Measurements from ENCODE around the gene THOC1.
"Not testable (repeated sequence)": the region's sequence is repeated elsewhere in the genome, so short reads cannot be mapped to it uniquely, and the experiment has no call there.

THOC1 gene, protein sequence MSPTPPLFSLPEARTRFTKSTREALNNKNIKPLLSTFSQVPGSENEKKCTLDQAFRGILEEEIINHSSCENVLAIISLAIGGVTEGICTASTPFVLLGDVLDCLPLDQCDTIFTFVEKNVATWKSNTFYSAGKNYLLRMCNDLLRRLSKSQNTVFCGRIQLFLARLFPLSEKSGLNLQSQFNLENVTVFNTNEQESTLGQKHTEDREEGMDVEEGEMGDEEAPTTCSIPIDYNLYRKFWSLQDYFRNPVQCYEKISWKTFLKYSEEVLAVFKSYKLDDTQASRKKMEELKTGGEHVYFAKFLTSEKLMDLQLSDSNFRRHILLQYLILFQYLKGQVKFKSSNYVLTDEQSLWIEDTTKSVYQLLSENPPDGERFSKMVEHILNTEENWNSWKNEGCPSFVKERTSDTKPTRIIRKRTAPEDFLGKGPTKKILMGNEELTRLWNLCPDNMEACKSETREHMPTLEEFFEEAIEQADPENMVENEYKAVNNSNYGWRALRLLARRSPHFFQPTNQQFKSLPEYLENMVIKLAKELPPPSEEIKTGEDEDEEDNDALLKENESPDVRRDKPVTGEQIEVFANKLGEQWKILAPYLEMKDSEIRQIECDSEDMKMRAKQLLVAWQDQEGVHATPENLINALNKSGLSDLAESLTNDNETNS

DNA sequence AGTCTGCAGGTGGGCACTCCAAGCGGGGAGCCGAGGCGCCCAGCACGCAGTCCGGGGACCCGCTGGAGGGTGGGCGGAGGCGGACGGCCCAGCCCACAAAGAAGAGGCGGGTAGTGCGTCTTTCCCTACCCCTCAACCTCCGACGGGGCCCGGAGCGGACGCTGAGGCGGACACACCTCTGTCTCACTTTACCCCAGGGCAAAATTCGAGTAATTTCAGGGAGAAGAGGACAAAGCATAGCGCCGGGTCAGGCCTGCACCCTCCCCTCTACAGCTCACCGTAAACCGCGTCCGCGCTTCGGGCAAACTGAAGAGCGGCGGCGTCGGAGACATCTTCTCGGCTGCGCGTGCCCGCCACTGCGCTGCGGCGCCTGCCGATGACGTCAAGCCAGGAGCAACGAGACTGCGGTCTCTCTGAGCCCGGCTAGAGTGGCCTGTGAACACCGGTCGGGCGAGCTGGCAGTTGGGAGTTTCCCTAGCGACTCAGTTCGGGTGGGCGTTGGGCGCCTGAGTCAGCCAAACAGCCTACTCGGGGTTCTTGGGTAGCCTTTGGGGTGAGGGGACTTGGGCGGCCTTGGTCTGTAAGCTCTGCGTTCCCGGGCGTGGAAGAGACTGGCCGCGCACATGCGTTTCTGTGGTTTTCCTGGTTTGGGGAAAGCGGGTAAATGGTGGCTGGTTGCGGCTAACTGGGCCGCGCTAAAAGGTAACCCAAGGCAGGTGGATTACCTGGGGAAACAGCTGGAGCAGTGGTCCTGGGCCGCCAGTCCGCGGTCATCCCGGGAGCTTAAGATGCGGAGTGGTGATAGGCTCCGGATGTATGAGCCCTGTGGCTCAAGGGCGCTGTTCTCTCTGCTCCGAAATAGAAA is at the start of gene THOC1:
Gene THOC1 (minus strand): TSS at position 360 of the 865 bp plus-strand sequence. CDS start 28 bp downstream, at position 332.
- DNase-seq (ENCODE audit: low spot score) = peak; percentile 97

DNA sequence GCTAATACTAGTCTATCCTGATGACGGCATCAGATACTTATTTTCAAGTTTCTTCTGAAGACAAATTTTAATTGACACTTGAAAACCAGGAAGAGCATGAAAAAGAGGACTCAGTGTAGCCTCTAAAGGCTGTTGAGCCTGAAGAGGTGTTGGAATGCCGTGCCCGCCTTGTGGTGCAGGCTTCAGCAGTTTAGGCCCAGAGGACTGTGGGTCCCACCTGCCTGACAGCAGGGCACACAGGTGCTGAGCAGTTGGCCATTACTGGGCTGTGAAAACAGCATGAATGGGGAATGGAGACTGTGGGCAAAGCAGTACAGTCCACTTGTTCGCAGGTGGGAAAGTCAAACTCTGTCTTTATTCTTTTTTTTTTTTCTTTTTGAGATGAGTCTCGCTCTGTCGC is 49.8 kb upstream of the THOC1 start:
- no peak for DNase-seq (ENCODE audit: low spot score)

DNA sequence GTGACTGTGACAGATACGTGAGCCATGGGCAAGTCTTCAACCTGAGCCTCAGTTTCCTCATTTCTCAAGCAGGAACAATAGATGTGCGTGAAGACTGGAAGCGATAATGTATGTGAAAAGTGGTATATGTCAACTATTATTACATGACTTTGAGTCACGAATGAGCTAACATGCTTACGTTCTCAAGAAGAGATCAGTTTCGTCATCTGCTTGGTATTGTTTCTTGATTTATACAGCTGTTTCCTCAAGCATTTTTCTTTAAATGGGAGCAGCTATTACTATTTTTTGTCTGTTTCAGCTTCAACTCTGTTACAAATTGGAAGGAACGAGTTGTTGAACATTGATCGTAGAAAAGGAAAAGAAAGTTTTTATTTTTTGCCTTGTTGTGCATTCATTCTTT is 48.5 kb upstream of the THOC1 start:
- DNase-seq (ENCODE audit: low spot score) = no peak

DNA sequence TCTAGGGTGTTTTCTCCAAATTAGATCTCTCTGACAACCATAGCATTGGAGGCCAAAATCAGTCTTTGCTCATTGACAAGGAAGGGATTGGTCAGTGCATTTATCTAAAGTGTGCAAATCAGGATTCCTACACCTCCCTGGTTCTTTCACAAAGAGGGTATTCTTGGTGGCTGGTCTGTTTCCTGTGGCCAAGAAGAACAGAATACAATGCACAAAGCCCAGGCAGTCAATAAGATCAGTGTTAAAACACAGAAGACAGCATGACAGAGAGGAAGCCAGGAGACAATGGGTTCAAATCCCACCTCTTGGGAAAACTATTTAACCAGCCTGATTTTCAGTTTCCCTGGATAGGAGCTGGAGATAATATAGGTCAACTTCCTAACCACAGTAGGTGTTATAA is 46.1 kb upstream of the THOC1 start:
- no peak for DNase-seq (ENCODE audit: low spot score)

DNA sequence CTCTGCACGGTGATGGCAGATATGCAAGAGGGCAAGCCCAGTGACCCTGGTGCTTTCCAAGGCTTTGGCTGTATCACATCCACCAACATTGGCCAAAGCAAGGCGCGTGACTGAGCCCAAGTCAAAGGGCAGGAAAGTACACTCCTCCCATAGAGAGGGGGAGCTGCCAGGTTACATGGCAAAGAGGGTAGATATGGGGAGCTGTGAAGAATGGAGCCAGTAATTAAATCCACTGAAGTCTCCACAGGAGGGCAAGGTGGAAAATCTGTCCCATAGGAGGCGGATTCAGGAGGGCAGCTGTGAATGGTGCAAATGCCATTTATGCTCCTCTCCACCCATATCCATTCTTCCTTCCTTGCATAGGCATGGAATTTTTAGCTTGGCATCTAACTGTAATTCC is 44.6 kb upstream of the THOC1 start:
- DNase-seq (ENCODE audit: low spot score) = no peak

DNA sequence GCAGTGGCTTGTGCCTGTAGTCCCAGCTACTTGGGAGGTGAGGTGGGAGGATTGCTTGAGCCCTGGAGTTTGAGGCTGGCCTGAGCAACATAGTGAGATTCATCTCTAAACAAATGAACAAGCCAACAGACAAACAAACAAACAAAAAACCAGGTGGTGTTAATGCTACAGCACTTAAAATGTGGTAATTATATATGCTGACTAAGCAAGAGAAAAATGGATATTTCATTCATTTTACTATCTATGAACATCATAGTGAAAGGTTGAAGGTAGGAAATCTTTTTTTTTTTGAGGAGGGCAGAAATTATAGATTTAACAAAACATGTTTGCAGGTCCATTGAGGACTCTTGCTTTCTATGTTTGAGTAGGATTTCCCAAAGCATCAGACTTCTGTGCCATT is 42.2 kb upstream of the THOC1 start:
- no peak for DNase-seq (ENCODE audit: low spot score)

DNA sequence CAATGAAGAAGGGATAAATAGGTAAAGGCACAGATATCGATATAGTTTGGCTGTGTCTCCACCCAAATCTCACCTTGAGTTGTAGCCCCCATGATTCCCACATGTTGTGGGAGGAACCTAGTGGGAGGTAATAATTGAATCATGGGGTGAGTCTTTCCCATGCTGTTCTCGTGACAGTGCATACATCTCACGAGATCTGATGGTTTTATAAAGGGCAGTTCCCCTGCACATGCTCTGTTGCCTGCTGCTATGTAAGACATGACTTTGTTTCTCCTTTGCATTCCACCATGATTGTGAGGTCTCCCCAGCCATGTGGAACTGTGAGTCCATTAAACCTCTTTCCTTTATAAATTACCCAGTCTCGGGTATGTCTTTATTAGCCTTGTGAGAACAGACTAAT is 40.2 kb upstream of the THOC1 start:
- DNase-seq (ENCODE audit: low spot score) = not testable (repeated sequence)

DNA sequence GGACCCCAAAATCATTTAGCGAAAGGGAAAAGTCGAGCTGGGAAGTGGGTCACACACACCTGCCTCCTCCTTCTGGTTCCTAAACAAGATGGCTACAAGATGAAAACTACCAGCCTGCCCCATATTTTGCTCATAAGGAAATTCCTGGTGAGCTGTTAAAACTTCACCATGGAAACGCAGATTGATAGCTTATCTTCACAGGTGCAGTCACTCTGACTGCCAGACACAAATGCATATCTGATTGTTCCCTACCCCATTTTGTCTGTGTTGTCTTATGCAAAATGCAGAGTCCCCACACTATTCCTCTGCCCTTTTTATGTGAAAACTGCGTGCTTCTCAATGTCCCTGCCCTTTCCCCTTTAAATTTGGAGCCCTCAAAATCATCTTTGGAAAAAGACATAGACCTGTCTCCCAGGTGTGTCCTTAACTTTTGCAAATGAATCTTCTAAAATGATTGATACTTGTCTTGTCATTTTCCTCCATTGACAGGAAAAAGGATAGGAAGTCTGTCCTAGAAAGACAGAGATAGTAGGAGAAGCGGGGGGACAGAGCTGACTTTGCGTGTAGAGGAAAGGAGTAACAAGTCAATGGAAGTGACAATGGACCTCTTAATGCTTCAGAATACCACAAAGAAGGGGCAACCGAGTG is 38.9 kb upstream of the THOC1 start:
- DNase-seq (ENCODE audit: low spot score) = no peak

DNA sequence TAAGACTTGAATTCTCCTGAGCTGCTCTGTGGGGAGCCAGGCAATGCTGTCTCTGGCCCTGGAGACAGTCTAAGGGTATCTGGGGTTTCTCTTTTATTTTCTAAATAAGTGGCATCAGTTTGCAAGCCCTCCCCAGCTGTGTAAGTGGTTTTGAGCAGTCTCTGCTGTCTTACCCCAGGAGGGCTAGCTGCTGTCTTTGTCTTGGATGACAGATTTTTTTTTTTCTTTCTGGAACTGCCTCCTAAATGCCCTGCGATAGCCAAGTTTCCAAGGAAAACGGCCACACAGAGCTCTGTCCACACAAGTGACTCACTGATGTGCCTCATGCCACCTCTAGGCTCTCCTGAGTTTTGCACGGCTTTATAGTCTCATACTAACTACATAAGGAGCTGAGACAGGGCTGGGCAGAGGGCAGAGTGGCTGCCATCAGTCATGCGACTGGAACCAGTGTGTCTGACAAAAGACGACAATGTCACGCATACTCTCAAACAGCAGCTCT is 37.2 kb upstream of the THOC1 start:
- DNase-seq (ENCODE audit: low spot score) = peak; percentile 23

DNA sequence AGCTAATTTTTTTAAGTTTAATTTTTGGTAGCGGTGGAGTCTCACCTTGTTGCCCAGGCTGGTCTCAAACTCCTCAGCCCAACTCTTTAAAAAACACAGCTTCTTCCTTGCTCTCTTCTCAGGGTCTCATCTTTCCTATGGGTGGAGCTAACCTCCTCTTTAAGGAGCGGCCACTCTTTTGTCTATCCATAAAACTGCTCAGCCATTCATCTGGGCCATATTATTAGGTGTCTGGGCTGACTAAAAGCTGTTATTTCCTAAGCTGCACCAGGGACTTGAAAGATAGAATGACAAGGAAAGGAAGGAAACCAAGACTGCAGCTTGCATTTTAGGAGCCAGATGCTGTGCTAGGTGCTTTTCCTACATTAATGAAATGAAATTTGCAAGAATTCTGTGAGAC is 35.8 kb upstream of the THOC1 start:
- no peak for DNase-seq (ENCODE audit: low spot score)

DNA sequence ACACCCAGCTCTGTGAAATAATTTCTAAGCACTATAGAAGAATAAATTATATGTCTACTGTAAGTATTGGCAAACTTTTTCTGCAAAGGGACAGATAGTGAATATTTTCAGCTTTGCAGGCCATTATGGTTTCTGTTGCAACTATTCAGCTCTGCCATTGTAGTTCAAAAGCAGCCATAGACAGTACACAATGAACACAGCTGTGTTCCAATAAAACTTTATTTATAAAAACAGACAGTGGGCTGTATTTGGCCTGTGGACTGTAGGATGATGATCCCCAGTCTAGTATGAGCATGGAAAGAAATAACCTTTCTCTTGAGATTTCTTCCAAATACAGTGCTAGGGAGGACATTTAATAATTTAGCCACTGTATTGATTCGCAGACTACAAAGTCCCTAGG is 35.2 kb upstream of the THOC1 start:
- no peak for DNase-seq (ENCODE audit: low spot score)

DNA sequence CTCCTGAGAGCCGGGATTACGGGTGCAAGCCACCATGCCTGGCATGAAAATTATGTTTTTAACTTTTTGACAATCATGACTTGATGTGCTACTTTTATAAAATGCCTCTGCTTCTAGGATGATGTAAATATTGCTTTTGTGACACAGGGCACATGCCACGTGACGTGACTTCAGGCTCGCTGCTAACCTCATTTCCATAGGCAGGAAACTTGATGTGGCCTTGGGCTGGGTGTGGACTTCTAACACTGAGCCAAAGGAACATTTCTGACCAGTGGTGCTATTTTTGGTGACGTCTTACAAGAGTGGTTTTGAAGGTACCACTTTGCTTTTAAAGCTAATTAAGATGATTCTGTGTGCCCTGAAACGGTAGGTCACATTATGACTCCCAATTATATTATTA is 34.2 kb upstream of the THOC1 start:
- DNase-seq (ENCODE audit: low spot score) = no peak

DNA sequence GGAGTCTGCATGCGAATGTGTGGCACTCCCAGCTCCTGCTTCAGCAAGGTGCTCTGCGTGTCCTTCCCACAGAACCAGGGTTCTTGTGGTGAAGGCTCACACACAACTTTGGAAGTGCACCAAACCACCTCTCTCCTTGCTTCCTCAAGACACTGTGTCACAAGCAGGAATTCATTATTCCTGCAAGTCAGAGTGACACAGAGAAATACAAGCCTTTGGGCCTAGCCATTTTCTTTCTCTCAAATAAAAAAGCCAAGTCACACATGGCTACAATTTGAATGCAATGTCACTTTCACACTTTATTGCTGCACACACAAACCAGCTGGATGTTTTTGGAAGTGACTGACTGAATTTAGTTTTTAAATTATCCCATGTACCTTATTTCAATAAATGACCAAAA is 30.1 kb upstream of the THOC1 start:
- no peak for DNase-seq (ENCODE audit: low spot score)

DNA sequence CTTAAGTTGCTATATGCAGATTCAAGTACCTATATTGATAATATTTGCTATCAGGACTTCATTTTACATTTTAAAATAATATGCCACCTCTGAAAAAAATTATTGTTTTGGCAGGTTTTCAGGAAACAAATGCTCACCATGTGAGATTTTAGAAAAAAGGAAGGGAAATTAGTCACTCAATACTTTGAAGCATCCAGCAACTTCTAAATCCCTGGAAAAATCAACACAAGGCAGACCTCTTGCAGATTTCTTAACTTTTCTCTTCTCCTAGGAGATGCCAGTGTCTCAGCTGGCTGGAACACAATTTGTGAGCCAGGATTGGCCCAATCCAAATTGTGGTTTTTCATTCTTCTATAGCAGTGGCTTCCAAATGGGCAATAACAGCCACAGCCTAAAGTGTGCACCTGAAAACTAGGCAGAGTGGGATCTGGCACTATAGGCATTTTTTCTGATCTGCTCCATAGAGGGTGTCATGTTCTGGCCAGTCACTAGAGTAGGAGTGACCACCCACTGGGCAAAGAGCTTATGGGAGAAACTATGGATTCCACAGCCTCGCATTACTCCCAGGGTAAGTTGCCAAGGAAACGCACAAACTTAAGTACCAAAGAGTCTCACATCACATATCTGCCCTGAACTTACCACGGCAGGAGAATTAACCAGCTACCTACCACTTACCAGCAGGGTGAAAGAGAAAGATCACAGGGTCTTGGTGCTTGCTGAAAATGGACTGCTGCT is 28.1 kb upstream of the THOC1 start:
- DNase-seq (ENCODE audit: low spot score) = no peak

DNA sequence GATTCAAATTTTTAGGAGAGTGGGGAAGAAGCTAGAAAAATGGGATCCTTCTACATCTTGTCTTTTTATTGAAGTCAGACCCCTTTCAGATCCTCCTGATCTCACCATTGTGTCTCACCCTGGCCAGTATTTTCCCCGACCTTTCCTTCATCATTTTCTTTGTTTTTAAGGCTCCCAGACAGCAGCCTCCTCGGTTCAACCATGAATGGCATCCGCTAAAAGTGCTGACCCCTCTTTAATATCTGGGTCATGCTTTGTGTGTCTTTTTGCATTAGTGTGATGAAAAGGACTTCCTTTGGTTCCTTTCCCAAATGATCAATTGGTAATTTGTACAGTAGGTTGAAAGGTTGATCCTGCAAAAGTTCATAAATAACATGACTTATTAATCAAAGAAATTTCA is 26.7 kb upstream of the THOC1 start:
- no peak for DNase-seq (ENCODE audit: low spot score)

DNA sequence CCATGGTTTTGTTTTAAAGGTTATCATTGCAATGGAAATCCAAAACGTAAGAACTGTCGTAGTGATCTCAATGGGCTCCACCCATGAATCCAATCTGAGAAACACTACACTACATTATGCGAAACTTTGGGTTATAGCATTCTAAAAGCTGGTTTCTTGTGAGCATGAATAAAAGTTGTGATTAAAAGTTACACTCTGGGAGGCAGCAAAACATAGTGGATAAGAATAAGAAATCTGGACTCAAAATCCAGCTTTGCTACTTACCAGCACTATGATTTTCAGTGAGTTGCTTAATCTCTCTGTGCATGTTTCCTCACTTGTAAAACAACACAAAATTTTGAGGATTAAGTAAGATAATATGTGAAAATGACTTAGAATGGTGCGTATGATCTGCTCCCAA is 25.7 kb upstream of the THOC1 start:
- DNase-seq (ENCODE audit: low spot score) = no peak

DNA sequence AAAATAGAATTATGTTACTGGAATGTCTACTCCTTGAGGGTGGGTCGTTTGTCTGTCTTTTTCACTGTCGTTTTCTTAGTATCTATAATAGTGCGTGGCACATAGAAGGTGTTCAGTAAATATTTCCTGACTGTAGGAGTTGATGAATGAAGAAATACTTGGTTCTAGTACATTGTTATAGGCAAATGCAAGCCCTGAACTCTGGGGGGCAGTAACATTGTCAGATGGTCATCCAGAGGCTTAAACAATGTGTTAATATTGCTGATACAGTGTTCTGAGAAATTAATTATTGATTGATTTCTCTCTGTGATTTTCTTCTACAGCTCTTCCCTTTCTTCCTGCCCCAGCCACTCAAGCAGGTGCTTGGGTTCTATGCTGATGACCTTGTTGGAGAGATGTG is 24.4 kb upstream of the THOC1 start:
- no peak for DNase-seq (ENCODE audit: low spot score)

DNA sequence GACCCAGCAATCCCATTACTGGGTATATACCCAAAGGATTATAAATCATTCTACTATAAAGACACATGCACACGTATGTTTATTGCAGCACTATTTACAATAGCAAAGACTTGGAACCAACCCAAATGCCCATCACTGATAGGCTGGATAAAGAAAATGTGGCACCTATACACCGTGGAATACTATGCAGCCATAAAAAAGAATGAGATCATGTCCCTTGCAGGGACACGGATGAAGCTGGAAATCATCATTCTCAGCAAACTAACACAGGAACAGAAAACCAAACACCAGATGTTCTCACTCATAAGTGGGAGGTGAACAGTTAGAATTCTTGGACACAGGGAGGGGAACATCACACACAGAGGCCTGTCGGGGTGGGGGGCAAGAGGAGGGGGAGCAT is 22.1 kb upstream of the THOC1 start:
- DNase-seq (ENCODE audit: low spot score) = not testable (repeated sequence)

DNA sequence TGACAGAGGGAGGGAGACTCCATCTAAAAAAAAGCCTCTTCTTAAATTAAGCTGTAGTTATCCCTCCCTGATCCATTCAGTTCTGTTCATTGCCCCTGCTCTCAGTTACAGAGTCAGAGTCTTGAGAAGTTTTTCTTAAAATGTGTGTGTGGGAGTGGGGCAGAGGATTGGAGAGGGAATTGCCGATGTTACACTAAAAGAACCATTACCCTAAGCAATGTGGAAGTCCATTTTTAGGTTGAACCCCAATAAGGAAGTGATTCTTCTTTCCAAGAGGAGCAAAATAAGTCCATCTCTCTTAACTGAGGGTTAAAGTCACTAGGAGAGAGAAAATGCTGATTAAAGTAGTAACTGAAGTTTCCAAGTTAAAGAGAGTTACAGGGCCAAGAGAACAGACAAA is 21.2 kb upstream of the THOC1 start:
- no peak for DNase-seq (ENCODE audit: low spot score)

DNA sequence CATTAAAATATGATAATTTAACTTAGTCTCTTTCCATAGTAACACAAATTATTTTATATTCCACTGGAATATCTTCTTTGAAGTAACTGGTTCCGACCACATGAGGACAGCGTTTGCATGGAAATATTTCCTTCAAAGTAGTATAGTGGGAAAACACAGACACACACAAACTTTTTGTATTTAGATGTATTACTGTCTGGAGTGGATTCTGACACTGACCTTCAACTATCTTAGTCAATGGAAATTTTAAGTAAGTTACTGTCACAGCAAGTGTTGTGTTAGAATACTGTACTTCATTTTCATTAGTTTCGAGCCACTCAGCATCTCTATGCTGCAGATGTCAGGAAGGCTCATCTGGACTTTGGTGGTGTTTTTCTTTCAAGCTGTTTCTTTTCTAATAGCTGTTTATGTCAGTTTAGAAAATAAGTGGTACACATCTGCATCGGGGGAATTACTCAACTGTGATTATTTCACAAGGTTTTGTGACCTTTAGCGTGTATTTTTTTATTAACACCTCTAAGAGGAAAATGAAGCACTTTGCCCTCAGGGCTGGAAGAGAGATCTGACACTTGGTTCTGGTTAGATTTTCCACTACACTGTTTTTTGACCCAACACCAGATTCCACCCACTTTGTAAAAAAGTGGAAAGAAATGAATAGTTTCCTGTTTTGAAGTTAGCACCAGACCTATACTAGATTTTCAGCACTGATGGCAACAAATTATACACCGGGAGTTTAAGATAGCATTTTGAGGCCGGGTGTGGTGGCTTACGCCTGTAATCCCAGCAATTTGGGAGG is 18.9 kb upstream of the THOC1 start:
- peak; percentile 56 for DNase-seq (ENCODE audit: low spot score)

DNA sequence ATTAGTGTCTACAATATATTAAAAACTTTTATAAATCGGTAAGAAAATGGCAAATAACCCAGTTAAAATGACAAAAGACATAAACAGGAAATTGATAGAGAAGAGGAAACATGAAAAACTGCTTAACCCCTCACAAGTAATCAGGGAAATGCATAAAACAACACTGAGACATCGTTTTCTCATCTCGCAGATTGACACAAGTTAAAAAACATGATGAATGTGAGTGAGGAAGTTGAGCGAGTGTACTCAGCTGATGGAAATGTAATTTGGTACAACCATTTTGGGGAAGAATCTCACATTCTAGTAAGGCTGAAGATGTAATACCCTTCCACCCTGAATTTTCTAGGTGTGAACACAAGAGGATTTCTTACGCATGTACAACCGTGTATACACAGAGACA is 18.0 kb upstream of the THOC1 start:
- DNase-seq (ENCODE audit: low spot score) = no peak
